Upper lobe of right lung (tissue), 1 donor: ENCODE measurements around the gene SLC35A4. TPM values are rescaled to one million over a fixed set of nuclear protein-coding genes. Genes with fewer than 3 reads are reported as not detected.

ENCODE experiments used
- ATAC-seq: fragments of 200-7000 bp; cut with Tn5 transposase; one replicate; pipeline ENCODE4 v1.9.1; 2020; ENCODE audit warnings: mild to moderate bottlenecking, moderate library complexity
- DNase-seq: peaks from one replicate; pipeline ENCODE4 v3.0.0-alpha.2; 2020
- H3K27ac ChIP-seq: fragments of 200-600 bp; one replicate; pipeline ENCODE4 v1.8.0; 2022
- H3K27me3 ChIP-seq: fragments of 200-600 bp; one replicate; pipeline ENCODE4 v1.8.0; 2022; ENCODE audit warnings: mild to moderate bottlenecking
- H3K36me3 ChIP-seq: fragments of 200-600 bp; one replicate; pipeline ENCODE4 v1.8.0; 2022
- H3K4me1 ChIP-seq: fragments of 200-600 bp; one replicate; pipeline ENCODE4 v1.8.0; 2022
- H3K4me3 ChIP-seq: fragments of 200-600 bp; one replicate; pipeline ENCODE4 v1.8.0; 2022; ENCODE audit warnings: mild to moderate bottlenecking
- H3K9me3 ChIP-seq: fragments of 200-600 bp; one replicate; pipeline ENCODE4 v1.8.0; 2022
- CTCF ChIP-seq: fragments of 200-600 bp; IDR thresholded peaks from one replicate; pipeline ENCODE4 v1.8.0; 2022; ENCODE audit warnings: antibody characterized with exemption
- intact Hi-C: fragments of 100-400 bp; cut with DNase I; formaldehyde crosslinking; loops from one replicate; pipeline ENCODE4 v1.11.0; 2022
- total RNA-seq: library from RNA; stranded (reverse); fragmentation: NEBNext Ultra II Directional; extraction: Animal tissue kit (Norgen Biotek cat#: 25700); gene quantifications from one replicate; pipeline ENCODE4 v1.2.1, GENCODE V29; 2021
- donor health status: DM: no; HTN: yes; CAD: no; lungs with severe emphysema.

SLC35A4 gene
- total RNA-seq, 1 donor from 2014 or later: 89.4 TPM

GRCh38 chr5:140545606-140546005 is 19.0 kb upstream of the SLC35A4 start:
- Histone ChIP-seq H3K27me3 (no peaks in the 10 kb centered on the region), H3K27ac (no peak overlapping the region), H3K9me3 (no peaks in the 10 kb centered on the region), H3K4me3 (no peak overlapping the region), H3K4me1 (peaks cover 36% of the 10 kb centered on the region), H3K36me3 (peaks cover 68% of the 10 kb centered on the region)
- no peak for DNase-seq
- intact Hi-C loops: no loop called here
- TF ChIP-seq CTCF: no peak
- ATAC-seq: no peak

- peaks cover 36% of the 10 kb centered on the region for H3K4me1 ChIP-seq
- DNase-seq: no peak
- peaks cover 68% of the 10 kb centered on the region for H3K36me3 ChIP-seq
Measured at GRCh38 chr5:140546851-140547507, 17.6 kb upstream of the SLC35A4 start.

GRCh38 chr5:140547508-140548299 is 16.9 kb upstream of the SLC35A4 start, which contains the start of gene EIF4EBP3:
TSS of gene EIF4EBP3 (plus strand) at chr5:140547662. CDS start at chr5:140547738, 76 bp downstream.
- Histone ChIP-seq H3K27me3 (no peaks in the 10 kb centered on the region), H3K36me3 (peaks cover 67% of the 10 kb centered on the region), H3K9me3 (no peaks in the 10 kb centered on the region), H3K27ac (peak within 1 kb of the TSS; percentile 97), H3K4me3 (peak within 1 kb of the TSS; percentile 59), H3K4me1 (peaks cover 36% of the 10 kb centered on the region)
- peak; percentile 62 for TF ChIP-seq CTCF
- ATAC-seq (peak; percentile 96), DNase-seq (peak; percentile 98)
- intact Hi-C loops: no loop called here

More at GRCh38 chr5:140546851-140547507, 17.6 kb upstream of the SLC35A4 start:
- TF ChIP-seq CTCF: no peak
- Histone ChIP-seq H3K9me3 (no peaks in the 10 kb centered on the region), H3K27ac (peak overlapping the region; percentile 97), H3K27me3 (no peaks in the 10 kb centered on the region), H3K4me3 (peak overlapping the region; percentile 59)
- intact Hi-C loops: no loop called here
- no peak for ATAC-seq

- Histone ChIP-seq H3K9me3 (no peaks in the 10 kb centered on the region), H3K4me3 (peak overlapping the region; percentile 59), H3K36me3 (peaks cover 67% of the 10 kb centered on the region), H3K27ac (peak overlapping the region; percentile 97), H3K4me1 (peaks cover 36% of the 10 kb centered on the region), H3K27me3 (no peaks in the 10 kb centered on the region)
- intact Hi-C loops: no loop called here
- peak; percentile 72 for ATAC-seq
- no peak for DNase-seq
- no peak for TF ChIP-seq CTCF
Measured at GRCh38 chr5:140548300-140548688, 16.3 kb upstream of the SLC35A4 start.

GRCh38 chr5:140548791-140549190 is 15.8 kb upstream of the SLC35A4 start:
- no peaks in the 10 kb centered on the region for H3K9me3 ChIP-seq
- intact Hi-C loops: no loop called here
- no peak overlapping the region for H3K4me3 ChIP-seq
- no peak for TF ChIP-seq CTCF
- H3K27me3 ChIP-seq: no peaks in the 10 kb centered on the region
- peaks cover 36% of the 10 kb centered on the region for H3K4me1 ChIP-seq
- H3K27ac ChIP-seq: peak overlapping the region; percentile 97
- DNase-seq (no peak), ATAC-seq (no peak)
- peaks cover 67% of the 10 kb centered on the region for H3K36me3 ChIP-seq
